HG02642 (cell line): ENCODE data around the gene BCLAF3.

ENCODE experiments used
- ATAC-seq: cut with Tn5 transposase; IDR thresholded peaks from one replicate; pipeline ENCODE4 v1.9.1; 2021; ENCODE audit warnings: mild to moderate bottlenecking; ENCODE audit not compliant: unreplicated experiment, poor library complexity

BCLAF3 gene

DNA sequence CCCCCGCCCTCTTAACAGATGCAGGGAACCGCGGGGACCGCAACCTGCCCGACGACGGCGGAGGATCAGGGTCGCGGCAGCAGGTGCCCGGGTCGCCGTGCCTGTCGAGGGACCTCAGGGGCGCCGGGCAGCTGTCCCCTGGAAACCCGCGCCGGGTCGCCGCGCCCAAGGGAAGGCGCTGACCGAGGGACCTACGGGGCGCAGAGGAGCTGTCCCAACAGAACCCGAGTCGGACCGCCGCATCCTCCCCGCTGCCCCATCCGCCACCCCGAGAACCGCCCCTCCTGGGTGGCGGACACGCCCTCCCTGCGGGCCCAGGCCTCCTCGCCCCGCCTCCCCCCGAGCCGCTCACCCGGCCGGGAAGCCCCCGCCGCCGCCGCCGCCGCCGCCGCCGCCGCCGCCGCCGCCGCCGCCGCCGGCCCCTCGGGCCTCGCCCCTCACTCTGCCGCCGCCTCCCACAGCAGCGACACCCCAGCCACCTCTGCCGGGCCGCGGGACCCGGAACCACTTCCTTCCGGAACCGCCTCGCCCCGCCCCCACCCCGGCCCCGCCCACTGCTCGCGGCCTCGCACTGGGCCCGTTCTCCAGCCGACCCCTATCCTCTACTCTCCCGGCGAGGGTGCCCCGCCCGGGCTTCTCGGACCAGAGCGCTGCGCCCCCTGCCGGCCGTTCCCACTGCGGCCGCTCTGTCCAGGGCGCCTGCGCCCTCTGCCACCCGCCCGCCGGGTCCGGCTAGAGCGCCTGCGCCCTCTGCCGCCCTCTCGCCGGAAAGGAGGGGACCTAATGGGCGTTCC lies at the start of gene BCLAF3:
TSS of gene BCLAF3 (minus strand) at position 506 of the 794 bp plus-strand sequence. CDS start 20,797 bp downstream, outside the sequence.
- ATAC-seq: peak; percentile 97

DNA sequence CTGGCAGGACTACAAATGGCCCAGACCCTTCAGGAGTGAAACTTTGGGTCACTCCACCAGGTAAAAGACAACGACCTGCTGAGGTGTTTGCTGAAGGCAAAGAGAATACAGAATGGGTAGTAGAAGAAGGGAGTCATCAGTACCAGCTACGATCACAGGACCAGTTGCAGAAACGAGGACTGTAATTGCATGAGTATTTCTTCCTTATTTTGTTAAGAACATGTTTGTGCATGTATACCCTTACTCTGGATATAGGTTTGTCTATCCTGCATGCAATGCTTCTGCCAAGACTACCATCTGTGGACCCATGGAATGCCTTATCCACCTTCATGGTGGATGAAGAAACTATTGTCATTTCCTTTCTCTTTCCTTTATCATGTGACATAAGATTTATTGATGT lies 48.1 kb upstream of the BCLAF3 start:
- no peak for ATAC-seq

DNA sequence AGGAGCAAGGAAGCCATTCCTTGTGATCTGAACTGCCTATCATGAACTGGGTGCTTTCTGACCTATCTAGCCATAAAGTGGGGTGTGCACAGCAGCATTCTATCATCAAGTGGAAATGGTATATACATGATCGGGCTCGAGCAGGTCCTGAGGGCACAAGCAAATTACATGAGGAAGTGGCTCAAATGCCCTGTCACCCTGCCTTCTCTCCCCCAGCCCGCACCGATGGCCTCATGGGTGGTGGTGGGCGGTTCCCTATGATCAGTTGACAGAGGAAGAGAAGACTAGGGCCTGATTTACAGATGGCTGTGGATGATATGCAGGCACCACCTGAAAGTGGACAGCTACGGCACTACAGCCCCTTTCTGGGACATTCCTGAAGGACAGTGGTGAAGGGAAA lies 46.3 kb upstream of the BCLAF3 start:
- no peak for ATAC-seq

DNA sequence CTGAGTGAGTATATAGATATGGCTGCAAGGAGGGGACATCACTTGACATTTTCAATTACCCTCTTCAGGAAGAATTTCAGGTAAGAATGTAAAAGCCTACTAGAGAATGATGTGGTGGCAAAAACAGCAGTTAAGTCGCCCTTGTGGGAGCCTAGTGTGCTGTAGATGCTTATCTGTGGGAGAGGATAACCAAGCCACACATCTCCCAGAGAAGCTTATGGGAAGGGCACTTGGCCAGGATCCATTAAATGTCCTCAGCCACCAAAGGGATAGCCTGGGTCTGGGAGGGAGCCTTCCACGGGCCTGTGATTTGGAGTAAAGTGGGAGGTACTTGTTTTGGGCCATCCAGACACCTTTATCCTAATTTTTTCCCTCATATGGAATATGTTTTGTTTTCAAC lies 41.3 kb upstream of the BCLAF3 start:
- no peak for ATAC-seq

DNA sequence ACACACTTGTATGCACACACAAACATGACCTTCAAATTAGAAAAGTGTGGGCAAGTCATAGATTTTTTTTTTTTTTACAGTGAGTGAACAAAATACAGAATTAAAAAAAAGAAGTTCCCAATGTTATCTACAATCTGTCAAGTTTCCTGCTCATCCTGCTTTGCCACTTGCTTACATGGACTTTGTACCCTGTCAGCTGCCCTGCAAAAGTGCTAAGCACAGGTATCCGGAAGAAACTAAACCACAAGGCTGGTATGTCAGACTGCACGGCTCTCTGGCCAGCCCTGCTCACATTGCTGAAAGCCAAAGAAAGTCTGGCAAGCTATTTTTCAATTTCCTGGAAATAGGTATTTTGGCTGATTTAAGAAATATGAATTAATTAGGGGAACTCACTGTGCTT lies 38.9 kb upstream of the BCLAF3 start:
- ATAC-seq: no peak

DNA sequence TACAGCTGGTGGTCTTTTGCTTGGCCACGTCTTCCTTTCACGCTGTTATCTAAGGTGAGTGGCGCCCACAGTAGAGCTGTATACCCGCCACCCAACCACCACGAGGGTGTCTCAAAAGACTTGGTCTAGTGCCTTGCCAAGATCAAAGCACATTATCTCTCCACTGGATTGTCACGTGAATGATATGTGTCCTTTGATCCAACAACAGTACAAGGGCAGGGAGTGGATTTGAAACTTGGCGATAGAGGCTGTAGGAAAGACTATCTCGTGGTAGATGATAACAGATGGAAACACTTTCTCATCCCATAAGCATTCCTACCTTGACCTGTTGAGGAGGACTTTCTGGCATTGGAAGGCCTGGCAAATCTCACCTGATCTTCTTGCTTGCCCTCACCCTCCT lies 37.7 kb upstream of the BCLAF3 start:
- ATAC-seq: no peak

DNA sequence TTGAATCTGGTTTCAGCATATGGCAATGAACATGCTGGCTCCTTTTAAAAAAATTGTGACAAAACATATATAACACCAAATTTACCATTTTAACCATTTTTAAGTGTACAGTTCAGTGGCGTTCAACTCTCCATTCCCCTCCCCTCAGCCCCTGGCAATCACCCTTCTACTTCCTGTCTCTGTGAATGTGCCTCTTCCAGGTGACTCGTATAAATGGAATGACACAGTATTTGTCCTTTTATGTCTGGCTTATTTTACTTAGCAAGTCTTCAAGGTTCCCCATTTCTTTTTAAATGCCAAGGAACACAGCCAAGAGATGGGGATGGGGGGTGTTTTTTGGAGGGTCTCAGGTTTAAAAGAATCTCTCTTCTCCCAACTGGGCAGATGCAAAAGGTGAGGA lies 35.4 kb upstream of the BCLAF3 start:
- ATAC-seq: no peak

DNA sequence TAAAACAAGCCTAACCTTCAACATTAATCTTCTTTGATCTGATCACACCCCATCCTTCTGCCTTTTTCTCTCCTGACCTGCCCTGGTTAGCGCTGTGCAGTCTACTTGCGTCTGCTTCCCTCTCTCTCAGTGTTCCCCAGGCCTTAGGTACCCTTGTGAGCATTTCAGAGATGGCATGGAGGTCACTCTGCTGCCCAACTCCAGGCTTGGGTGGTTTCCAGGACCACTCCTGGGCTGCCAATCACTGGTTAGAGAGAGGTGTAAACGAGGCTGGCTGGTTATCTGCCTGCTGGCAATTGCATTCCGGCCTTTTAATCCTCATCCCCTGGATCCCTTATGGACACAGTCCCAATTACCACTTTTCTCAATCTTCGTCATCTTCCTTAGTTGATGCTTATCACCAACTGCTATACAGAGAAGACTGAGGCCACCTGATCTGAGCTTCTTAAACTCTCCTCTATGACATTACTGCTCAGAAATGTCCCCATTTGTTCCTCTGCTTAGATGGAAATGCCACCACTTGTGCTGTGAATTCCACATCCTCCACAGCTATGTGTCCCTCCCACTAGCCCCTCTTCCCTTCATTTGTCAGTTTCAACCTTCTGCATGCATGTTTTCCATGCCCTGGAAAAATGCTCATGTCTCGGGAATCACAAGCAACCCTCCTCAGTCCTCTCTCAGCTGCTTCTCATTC lies 29.0 kb upstream of the BCLAF3 start:
- no peak for ATAC-seq

DNA sequence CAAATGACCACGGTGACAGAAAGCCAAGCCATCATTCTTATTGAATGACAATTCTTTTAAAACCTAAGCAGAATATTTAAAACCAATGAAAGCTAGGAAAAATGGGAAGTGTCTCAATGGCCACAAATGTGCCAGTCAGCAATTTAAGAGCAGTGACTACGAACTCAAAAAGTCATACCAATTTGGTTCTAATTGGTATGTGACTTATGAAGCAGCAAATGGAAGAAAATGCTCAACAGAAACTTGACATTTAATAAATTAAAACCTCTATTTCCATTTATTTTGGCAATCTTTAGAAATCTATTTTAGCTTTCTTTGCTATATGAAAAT lies 25.7 kb upstream of the BCLAF3 start:
- no peak for ATAC-seq

DNA sequence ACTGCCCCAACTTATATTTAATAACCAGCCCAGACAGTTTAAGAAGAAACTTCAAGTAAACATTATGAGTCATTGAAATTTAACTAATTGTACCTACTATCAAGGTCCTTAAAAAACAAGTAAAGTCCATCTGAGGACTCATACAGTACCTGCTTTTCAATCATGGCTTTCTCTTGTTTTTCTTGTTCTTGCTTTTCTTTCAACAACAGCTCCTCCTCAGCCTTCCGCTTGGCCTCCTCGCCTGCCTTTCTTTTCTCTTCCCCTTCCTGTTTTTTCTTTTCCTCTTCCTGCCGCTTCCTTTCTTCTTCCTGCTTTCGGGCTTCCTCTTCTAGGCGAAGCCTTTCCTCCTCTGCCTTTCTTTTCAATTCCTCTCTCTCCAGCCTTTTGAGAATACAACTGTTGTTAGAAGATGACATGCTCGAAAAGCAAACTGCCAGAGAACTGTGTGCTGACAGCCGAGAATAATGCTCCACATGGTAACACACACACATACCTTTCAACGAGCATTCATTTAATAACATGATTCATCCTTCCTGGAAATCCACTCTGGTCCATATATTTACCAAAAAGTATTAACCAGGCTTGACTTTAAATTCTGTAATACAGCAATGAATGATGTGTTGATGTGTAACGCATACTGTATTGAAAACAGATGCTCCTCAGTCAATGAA lies 25.2 kb upstream of the BCLAF3 start:
- no peak for ATAC-seq

DNA sequence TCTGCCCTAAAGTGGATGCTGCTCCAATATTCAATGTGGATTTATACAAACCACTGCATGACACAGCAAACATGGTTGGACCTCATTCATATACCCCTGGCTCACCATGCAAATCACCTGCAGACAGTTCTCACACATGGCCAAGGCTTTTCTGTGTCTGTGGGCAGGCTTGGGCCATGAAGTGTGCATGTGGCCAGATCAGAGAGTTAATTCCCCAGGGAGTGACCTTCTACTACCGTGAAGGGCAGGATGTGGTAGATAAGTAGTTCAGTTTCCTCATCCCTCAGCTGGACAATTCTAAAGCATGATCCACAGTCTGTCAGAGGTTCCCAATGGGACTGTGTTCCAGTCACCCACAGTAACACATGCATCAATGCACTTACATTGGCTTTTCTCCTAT lies 24.6 kb upstream of the BCLAF3 start:
- no peak for ATAC-seq

DNA sequence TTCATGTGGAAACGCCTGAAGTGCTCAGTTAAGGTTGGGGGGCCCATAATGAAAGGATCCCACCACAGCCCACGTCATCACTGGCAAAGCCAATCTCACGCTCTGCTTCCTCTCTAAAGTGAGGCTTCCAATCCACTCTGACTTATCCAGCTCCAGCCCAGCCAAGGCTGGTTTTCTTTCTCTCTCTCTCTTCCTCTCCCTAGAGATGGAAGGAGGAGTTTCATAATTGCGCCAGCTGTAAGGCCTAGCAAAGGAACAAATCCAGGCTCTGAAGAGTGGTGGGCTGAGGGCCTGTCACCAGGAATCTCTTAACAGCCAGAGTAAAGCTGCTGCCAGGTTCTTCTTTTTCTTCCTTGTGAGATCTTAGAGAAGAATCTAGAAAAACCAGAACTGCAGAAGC lies 20.7 kb upstream of the BCLAF3 start:
- ATAC-seq: no peak

DNA sequence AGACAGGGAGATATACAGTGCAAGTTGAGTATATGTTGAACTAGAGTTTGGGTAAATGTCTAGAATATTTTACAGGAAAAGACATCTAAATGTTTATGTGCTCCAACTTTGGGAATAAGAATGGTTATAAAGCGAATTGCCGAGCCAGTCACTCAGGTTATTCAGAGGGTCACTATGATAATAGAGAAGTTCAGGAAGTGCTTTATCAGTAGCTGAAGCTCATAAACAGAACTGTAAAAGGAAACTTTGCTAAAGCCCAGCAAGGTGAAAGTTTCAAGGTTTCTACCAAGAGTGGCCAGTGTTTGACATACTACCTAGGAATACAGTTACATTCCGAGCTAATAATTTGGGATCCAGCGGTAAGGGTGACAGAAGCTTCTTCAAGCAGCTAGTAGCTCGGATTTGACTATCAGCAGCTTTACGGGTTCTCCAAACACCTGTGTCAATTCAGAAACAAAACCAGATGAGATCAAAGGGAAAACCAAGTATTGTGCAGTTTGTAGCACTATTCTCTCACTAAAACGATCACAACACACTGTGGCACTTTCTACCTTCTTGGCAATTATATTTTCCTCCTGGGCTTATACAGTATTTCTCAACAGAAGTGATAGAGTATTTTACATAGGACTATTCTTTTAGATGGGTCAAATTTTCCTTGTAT lies 17.2 kb upstream of the BCLAF3 start:
- no peak for ATAC-seq

DNA sequence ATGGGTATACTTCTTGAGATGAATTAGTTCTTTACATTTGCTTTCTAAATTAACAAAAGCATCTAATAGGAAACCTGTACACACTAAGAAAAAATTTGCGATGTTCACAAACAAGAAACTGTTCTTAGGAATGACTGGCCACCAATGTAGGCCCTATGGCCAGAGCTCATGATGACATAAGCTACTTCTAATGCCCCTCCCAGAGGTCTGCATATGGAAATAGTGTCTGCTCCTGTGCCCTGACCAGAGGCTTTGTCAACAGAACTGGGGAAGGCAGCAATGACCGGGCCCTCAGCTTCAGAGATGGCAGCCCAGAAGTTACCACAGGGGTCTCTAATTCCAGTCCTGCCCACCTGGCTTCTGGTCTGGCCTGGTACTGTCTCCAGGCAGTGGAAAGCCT lies 15.0 kb upstream of the BCLAF3 start:
- ATAC-seq: no peak

DNA sequence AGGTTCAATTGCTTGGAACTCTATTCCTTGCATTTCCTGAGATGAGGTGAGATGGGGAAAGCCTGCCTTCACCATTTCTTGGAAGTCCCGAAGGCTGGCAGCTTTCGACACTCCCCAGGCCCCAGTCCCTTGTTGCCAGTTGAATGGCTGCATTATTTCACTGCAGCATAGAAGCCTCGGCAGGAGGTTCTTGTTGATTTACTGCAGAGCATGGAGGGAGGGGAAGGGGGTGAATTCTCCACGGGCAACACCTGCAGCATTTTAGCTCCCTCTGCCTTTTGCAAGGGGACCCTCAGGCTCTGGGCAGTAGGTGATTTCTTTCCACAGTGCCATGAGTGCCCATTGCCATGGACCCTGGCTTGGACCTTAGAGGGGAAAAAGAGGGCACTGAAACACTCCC lies 10.7 kb upstream of the BCLAF3 start:
- no peak for ATAC-seq

DNA sequence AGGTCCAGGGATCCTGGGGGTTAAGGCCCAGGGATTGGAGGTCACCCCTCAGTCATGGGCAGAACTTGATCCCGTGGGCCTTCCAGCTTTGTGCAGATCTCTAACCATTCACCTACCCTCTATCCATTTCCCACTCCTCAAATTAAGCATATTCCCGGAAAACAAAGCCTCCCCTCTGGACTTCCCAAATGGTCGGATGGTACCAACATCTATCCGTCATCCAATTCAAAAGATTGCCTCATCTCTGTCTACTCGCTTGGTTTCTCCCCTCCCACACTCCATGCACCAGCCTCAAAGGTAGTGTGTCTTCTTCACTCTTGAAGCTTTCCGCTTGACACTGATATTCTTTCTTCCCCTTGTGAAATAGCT lies 473 bp upstream of the BCLAF3 start:
- no peak for ATAC-seq

DNA sequence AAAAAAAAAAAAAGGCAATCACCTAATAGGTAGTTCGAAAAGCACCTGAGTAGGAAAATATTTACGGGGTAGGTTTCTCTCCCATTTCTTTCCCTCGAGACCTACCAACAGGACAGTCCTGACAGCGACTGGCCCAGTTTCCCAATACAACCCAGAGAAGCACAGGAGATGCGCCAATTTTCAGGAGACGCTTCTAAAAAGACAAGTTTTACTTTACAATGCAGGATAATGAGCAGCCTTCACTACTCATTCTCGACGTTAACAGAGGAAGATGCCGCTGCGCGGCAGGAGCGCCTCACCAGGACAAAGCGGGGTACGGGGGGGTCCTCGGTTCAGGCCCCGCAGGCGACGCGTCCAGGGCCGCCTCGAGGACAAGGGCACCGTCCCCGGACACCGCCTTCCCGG lies 708 bp downstream of the BCLAF3 start:
- ATAC-seq: peak; percentile 27

DNA sequence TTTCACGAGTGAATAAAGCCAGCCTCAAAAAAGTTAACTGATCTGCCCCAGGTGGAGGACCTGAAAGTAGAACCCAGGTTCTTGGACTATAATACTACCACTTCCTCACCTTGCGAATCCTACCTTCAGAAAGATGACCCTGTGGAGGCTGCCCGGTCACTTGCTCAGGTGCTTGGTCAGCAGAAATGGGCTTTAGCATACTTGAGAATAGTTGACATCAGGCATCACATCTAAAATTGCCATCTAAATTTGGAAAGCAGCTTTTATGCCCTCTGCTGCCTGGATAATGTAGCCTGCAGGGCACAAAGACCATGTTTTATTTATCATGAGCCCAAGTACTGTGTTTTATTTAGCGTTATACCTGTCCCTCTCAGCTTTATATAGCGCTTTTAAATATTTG lies 3.0 kb downstream of the BCLAF3 start:
- no peak for ATAC-seq

DNA sequence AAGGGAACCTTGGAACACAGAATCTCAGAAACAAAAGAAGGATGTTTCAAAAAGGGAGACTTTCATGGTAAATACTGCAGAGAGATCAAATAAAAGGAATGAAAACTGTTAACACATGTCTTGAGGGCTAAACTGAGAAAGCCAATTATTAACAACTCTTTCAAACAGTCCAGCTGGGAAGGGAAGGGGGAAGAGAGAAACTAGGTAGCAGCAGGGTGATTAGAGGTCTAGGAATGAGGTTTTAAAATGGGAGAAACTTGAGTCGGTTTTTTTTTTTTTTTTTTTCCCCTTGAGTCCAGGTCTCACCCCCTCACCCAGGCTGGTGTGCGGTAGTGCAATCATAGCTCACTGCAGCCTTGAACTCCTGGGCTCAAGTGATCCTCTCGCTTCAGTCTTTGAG lies 4.3 kb downstream of the BCLAF3 start:
- no peak for ATAC-seq

DNA sequence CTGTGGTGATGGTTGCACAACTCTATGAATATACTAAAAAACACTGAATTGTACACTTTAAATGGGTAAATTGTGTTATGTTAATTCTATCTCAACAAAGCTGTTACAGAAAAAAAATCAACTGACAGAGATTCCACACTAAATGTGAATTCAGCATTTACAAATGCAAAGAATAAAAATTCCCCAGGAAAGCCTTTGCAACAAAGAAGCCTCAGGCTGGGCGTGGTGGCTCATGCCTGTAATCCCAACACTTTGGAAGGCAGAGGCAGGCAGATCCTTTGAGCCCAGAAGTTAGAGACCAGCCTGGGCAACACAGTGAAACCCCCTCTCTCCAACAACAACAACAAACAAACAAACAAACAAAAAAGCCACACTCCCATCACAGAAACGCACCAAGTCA lies 8.9 kb downstream of the BCLAF3 start:
- ATAC-seq: no peak

DNA sequence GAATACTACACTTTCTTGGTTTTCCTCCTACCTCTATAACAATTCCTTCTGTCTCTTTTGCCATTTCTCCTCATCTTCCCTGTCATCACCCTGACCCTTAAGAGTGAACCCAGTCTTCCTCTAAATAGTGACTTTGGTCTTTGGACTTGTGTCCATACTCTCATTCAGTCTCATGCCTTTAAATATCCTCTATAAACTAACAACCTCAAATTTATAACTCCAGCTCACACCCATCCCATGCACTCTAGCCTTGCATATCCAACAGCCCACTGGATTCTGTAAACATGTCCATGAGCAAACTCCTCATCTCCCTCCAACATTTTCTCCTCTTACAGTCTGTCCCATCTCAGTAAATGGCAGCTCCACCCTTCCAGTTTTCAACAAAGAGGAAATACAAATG lies 15.0 kb downstream of the BCLAF3 start:
- ATAC-seq: no peak
